ENCODE results near the gene ZACN.

ZACN gene

GRCh38 chr17:76095943-76096342, 17.0 kb downstream of the ZACN start:
- H3F3A ChIP-seq (ENCODE audit: control insufficient read depth, insufficient read depth) = no peaks in the 10 kb centered on the region
- no peaks in the 10 kb centered on the region for H3K9me2 ChIP-seq (replicated peaks; ENCODE audit: control insufficient read depth, low read length)
- H4K20me1 ChIP-seq (ENCODE audit: control insufficient read depth, insufficient read depth, low read depth, low read length) = no peaks in the 10 kb centered on the region
- no peak overlapping the region for H3K4me3 ChIP-seq (ENCODE audit: low read length)
- H3K36me3 ChIP-seq (ENCODE audit: control insufficient read depth, low read length) = peaks cover 50% of the 10 kb centered on the region
- H3K27ac ChIP-seq (ENCODE audit: low read depth, low read length) = no peak overlapping the region
- H3K79me2 ChIP-seq (ENCODE audit: control insufficient read depth, low read length) = no peaks in the 10 kb centered on the region
- H3K27me3 ChIP-seq (ENCODE audit: control insufficient read depth, low read length) = no peaks in the 10 kb centered on the region
- no peaks in the 10 kb centered on the region for H3K9me3 ChIP-seq (ENCODE audit: control insufficient read depth, insufficient read depth, low read length)
- TF ChIP-seq EZH2phosphoT487 (IDR thresholded peaks at IDR 0.05; ENCODE audit: borderline replicate concordance, low read length) (no peak), CTCF (IDR thresholded peaks at IDR 0.05; ENCODE audit: low read depth, low read length, poor library complexity, severe bottlenecking) (no peak)
- H3K4me1 ChIP-seq (ENCODE audit: control insufficient read depth, low read length) = no peaks in the 10 kb centered on the region
- H3K4me2 ChIP-seq (ENCODE audit: low read length) = no peak overlapping the region

GRCh38 chr17:76097716-76098295, 18.8 kb downstream of the ZACN start:
- Histone ChIP-seq H3K27me3 (ENCODE audit: control insufficient read depth, low read length) (no peaks in the 10 kb centered on the region), H3K4me2 (ENCODE audit: low read length) (no peak overlapping the region), H4K20me1 (ENCODE audit: control insufficient read depth, insufficient read depth, low read depth, low read length) (no peaks in the 10 kb centered on the region), H3K9me3 (ENCODE audit: control insufficient read depth, insufficient read depth, low read length) (no peaks in the 10 kb centered on the region), H3K4me3 (ENCODE audit: low read length) (no peak overlapping the region), H3K36me3 (ENCODE audit: control insufficient read depth, low read length) (peaks cover 60% of the 10 kb centered on the region), H3K79me2 (ENCODE audit: control insufficient read depth, low read length) (peaks cover 9% of the 10 kb centered on the region), H3K27ac (ENCODE audit: low read depth, low read length) (no peak overlapping the region), H3K9me2 (replicated peaks; ENCODE audit: control insufficient read depth, low read length) (no peaks in the 10 kb centered on the region), H3K4me1 (ENCODE audit: control insufficient read depth, low read length) (peaks cover 3% of the 10 kb centered on the region), H3F3A (ENCODE audit: control insufficient read depth, insufficient read depth) (no peaks in the 10 kb centered on the region)
- TF ChIP-seq CTCF (IDR thresholded peaks at IDR 0.05; ENCODE audit: low read depth, low read length, poor library complexity, severe bottlenecking) = no peak
- TF ChIP-seq EZH2phosphoT487 (IDR thresholded peaks at IDR 0.05; ENCODE audit: borderline replicate concordance, low read length) = no peak

- no peaks in the 10 kb centered on the region for H3K9me2 ChIP-seq (replicated peaks; ENCODE audit: control insufficient read depth, low read length)
- H3F3A ChIP-seq (ENCODE audit: control insufficient read depth, insufficient read depth) = peaks cover 11% of the 10 kb centered on the region
- H3K4me3 ChIP-seq (ENCODE audit: low read length) = peak overlapping the region; percentile 73
- peak overlapping the region; percentile 76 for H3K4me2 ChIP-seq (ENCODE audit: low read length)
- peaks cover 24% of the 10 kb centered on the region for H3K4me1 ChIP-seq (ENCODE audit: control insufficient read depth, low read length)
- H3K9me3 ChIP-seq (ENCODE audit: control insufficient read depth, insufficient read depth, low read length) = no peaks in the 10 kb centered on the region
- TF ChIP-seq EZH2phosphoT487 (IDR thresholded peaks at IDR 0.05; ENCODE audit: borderline replicate concordance, low read length) (no peak), CTCF (IDR thresholded peaks at IDR 0.05; ENCODE audit: low read depth, low read length, poor library complexity, severe bottlenecking) (no peak)
- peaks cover 26% of the 10 kb centered on the region for H3K36me3 ChIP-seq (ENCODE audit: control insufficient read depth, low read length)
- no peaks in the 10 kb centered on the region for H4K20me1 ChIP-seq (ENCODE audit: control insufficient read depth, insufficient read depth, low read depth, low read length)
- H3K27me3 ChIP-seq (ENCODE audit: control insufficient read depth, low read length) = no peaks in the 10 kb centered on the region
- H3K79me2 ChIP-seq (ENCODE audit: control insufficient read depth, low read length) = peaks cover 19% of the 10 kb centered on the region
- no peak overlapping the region for H3K27ac ChIP-seq (ENCODE audit: low read depth, low read length)
These were observed 23.9 kb downstream of the ZACN start for GRCh38 chr17:76102944-76103273.

All from DOHH2 (cell line).